GM23338 (cell line): ENCODE data around the gene ARHGEF17.

Experiments
- CREB1 ChIP-seq: fragments of 250-450 bp; sonication (Bioruptor Pico); IDR thresholded peaks from 2 replicates; pipeline ENCODE4 v1.5.0; 2020; ENCODE audit warnings: low read depth, mild to moderate bottlenecking, moderate library complexity
- CTCF ChIP-seq, 2 experiments: fragments of 200-600 bp in 1 of 2; sonication (generic) in 1 of 2; conservative IDR thresholded peaks; 2 replicates each; pipeline versions ENCODE4 v1.5.1 to v1.6.1; 2016 to 2017; ENCODE audit warnings: antibody characterized with exemption in 2 of 2, low read depth in 2 of 2, mild to moderate bottlenecking in 2 of 2, moderate library complexity in 1 of 2
- EZH2 ChIP-seq: fragments of 200-600 bp; sonication (generic); IDR thresholded peaks from one replicate; pipeline ENCODE4 v1.8.0; 2017; ENCODE audit warnings: antibody characterized with exemption, mild to moderate bottlenecking, low read depth; ENCODE audit not compliant: unreplicated experiment
- EZH2phosphoT487 ChIP-seq: fragments of 200-600 bp; sonication (generic); IDR thresholded peaks from one replicate; pipeline ENCODE4 v1.8.1; 2018; ENCODE audit warnings: antibody characterized with exemption; ENCODE audit not compliant: unreplicated experiment
- JUNB ChIP-seq: IDR thresholded peaks from one replicate; pipeline ENCODE4 v1.6.1; 2016; ENCODE audit warnings: antibody characterized with exemption; ENCODE audit not compliant: unreplicated experiment
- NANOG ChIP-seq: IDR thresholded peaks from 2 replicates; pipeline ENCODE4 v1.6.1; 2016; ENCODE audit warnings: antibody characterized with exemption, borderline replicate concordance
- POLR2AphosphoS5 ChIP-seq: IDR thresholded peaks from 2 replicates; pipeline ENCODE4 v1.6.1; 2016; ENCODE audit warnings: antibody characterized with exemption, low read depth
- STAT1 ChIP-seq: IDR thresholded peaks from one replicate; pipeline ENCODE4 v1.6.1; 2016; ENCODE audit warnings: antibody characterized with exemption; ENCODE audit not compliant: unreplicated experiment
- ZNF114 ChIP-seq: fragments of 250-450 bp; sonication (Bioruptor Pico); IDR thresholded peaks from 2 replicates; pipeline ENCODE4 v1.5.0; 2020; ENCODE audit warnings: mild to moderate bottlenecking, moderate library complexity
- ZNF331 ChIP-seq: fragments of 250-450 bp; sonication (Bioruptor Pico); IDR thresholded peaks from 2 replicates; pipeline ENCODE4 v1.5.0; 2020; ENCODE audit warnings: low read depth, mild to moderate bottlenecking, moderate library complexity
- TF ChIP-seq, protein P1 (sequence below): IDR thresholded peaks from one replicate; pipeline ENCODE4 v1.6.1; 2018; ENCODE audit warnings: antibody characterized with exemption; ENCODE audit not compliant: unreplicated experiment

- no peak for TF ChIP-seq CTCF (conservative IDR thresholded peaks at IDR 0.05; ENCODE audit: low read depth in 2 of 2)
- TF ChIP-seq EZH2phosphoT487, result no peak
- TF ChIP-seq POLR2AphosphoS5, result no peak
- no peak for TF ChIP-seq EZH2
- no peak for TF ChIP-seq JUNB
- no peak for TF ChIP-seq STAT1
- no peak for TF ChIP-seq NANOG
- no peak for TF ChIP-seq CREB1
- TF ChIP-seq, protein P1, sequence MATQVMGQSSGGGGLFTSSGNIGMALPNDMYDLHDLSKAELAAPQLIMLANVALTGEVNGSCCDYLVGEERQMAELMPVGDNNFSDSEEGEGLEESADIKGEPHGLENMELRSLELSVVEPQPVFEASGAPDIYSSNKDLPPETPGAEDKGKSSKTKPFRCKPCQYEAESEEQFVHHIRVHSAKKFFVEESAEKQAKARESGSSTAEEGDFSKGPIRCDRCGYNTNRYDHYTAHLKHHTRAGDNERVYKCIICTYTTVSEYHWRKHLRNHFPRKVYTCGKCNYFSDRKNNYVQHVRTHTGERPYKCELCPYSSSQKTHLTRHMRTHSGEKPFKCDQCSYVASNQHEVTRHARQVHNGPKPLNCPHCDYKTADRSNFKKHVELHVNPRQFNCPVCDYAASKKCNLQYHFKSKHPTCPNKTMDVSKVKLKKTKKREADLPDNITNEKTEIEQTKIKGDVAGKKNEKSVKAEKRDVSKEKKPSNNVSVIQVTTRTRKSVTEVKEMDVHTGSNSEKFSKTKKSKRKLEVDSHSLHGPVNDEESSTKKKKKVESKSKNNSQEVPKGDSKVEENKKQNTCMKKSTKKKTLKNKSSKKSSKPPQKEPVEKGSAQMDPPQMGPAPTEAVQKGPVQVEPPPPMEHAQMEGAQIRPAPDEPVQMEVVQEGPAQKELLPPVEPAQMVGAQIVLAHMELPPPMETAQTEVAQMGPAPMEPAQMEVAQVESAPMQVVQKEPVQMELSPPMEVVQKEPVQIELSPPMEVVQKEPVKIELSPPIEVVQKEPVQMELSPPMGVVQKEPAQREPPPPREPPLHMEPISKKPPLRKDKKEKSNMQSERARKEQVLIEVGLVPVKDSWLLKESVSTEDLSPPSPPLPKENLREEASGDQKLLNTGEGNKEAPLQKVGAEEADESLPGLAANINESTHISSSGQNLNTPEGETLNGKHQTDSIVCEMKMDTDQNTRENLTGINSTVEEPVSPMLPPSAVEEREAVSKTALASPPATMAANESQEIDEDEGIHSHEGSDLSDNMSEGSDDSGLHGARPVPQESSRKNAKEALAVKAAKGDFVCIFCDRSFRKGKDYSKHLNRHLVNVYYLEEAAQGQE, result no peak
- TF ChIP-seq ZNF114, result no peak
- TF ChIP-seq ZNF331 (CRISPR knock-in tag), result no peak
Measured at GRCh38 chr11:73380897-73381410, 72.9 kb downstream of the ARHGEF17 start.
